Left ventricle myocardium superior (tissue), 1 donor: ENCODE measurements around the gene CDRT15L2. TPM values are rescaled to one million over a fixed set of nuclear protein-coding genes. Genes with fewer than 3 reads are reported as not detected.
"Not testable (repeated sequence)": the region's sequence is repeated elsewhere in the genome, so short reads cannot be mapped to it uniquely, and the experiment has no call there.

Experiments used
- ATAC-seq: fragments of 200-7000 bp; cut with Tn5 transposase; one replicate; pipeline ENCODE4 v1.9.1; 2020; ENCODE audit warnings: mild to moderate bottlenecking, moderate library complexity
- DNase-seq: peaks from one replicate; pipeline ENCODE4 v3.0.0-alpha.2; 2020
- intact Hi-C: fragments of 100-400 bp; cut with micrococcal nuclease; formaldehyde crosslinking; loops from one replicate; pipeline ENCODE4 v1.11.0; 2022
- long read RNA-seq: library from polyadenylated mRNA; unstranded; transcript quantifications from one replicate; pipeline ENCODE4 v2.0.0, GENCODE V29; 2021
- total RNA-seq: library from RNA; stranded (reverse); fragmentation: NEBNext Ultra II Directional; extraction: Animal tissue kit (Norgen Biotek cat#: 25700); gene quantifications from one replicate; pipeline ENCODE4 v1.2.1, GENCODE V29; 2021
- donor health status: DM: no; HTN: yes; CAD: no; lungs with severe emphysema.

The CDRT15L2 gene
- total RNA-seq, result not detected
- long read RNA-seq, result 0 reads

GRCh38 chr17:20579424-20579823 is at the start of gene CDRT15L2:
Gene CDRT15L2 (plus strand): TSS chr17:20579724. CDS start chr17:20579744, 20 bp downstream.
- intact Hi-C loops, DNase-seq, ATAC-seq: not testable (repeated sequence)

DNA sequence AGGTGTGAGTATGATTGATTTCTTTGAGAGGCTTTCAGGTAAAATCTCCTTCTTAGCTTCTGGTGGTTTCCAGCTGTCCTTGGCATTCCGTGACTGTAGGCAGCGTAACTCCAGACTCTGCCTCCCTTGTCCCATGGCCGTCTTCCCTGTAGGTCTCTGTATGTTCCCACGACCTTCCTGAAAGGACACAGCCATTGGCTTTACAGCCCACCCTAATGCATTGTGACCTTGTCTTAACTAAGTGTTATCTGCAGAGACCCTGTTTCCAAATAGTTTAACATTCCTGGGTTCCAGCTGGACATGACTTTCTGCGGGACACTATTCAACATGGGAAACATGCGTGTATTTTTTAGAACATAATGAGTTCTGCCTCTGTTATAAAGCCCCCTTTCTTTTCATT is 49.4 kb upstream of the CDRT15L2 start:
- intact Hi-C loops, DNase-seq, ATAC-seq: not testable (repeated sequence)

DNA sequence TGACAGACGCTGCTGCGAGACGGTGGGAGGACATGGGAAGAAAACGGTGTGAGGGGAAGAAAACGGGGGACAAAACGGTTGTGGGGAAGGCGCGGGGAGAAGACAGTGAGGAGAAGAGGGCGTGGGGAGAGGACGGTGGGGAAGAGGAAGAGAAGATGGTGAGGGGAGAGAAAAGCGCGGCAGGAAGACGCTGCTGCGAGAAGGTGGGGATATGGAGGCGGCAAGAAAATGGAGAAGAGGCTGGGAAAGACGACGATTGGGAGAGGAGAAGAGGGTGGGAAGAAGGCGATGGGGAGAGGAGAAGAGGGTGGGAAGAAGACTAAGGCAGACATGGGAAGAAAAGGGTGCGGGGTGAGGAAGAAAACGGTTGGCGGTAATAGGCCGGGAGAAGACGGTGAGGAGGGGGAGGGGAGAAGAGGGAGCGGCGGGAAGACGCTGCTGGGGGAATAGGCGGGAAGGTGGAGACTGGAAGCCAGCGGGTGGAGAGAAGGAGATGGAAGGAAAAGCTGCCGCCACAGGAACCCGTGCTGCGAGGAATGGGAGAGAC is 46.9 kb upstream of the CDRT15L2 start:
- DNase-seq, intact Hi-C loops: not testable (repeated sequence)
- peak; percentile 87 for ATAC-seq

- DNase-seq, intact Hi-C loops, ATAC-seq: not testable (repeated sequence)
Observed at GRCh38 chr17:20533206-20533605, 46.3 kb upstream of the CDRT15L2 start.

DNA sequence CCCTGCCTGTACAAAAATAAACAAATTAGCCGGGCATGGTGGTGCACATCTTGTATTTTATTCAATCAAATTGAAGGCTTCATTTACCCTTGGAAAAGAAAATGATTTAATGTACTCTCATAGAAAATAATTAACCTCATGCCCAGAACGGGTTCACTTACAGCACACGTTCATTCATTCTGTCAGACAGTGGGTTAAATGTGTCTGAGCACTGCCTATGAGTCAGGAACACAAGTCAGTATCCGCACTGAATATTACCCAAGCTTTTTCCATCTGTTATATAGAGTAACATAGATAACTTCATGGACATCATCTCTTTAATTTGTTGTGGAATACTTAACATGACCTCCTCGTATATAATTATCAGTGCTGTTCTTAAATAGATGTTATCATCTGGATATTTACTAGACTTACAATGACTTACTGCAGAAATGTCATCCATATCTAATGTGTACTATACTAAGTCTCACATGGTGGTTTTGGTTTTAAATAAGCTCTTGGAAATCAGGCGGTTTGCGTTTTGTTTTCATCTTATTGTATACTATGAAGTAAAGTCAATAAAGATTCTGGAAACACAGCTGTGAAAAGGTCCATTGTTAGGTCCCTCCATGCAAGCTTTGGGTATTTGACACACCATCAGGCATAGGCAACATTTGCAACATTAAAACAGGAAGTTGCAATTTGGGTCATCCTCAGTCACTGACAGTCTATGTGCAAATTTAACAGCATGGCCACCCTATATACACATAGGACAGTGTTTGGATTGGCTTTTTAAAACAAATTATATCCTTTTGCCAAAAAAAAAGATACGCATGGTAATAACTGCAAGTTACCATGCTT is 44.6 kb upstream of the CDRT15L2 start:
- ATAC-seq, intact Hi-C loops: not testable (repeated sequence)

GRCh38 chr17:20540414-20540813 is 39.1 kb upstream of the CDRT15L2 start:
- intact Hi-C loops, DNase-seq: not testable (repeated sequence)

More for the DNA sequence above, 44.6 kb upstream of the CDRT15L2 start:
- not testable (repeated sequence) for DNase-seq

DNA sequence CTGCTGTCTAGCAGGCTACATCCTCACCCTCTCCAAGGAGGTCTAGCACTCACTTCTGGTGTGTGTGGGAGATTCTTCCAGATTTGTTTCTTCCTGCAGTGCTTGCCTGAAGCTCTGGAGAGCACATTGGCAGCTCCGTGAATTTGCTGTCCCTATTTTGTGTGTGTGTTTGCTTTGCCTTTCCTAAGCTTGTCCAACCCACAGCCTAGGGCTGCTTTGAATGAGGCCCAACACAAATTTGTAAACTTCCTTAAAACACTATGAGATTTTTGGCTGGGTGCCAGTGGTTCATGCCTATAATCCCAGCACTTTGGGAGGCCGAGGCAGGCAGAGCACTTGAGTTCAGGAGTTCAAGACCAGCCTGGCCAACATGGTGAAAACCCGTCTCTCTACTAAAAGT is 38.7 kb upstream of the CDRT15L2 start:
- ATAC-seq, intact Hi-C loops, DNase-seq: not testable (repeated sequence)

More at GRCh38 chr17:20540414-20540813, 39.1 kb upstream of the CDRT15L2 start:
- ATAC-seq, result not testable (repeated sequence)

- DNase-seq, ATAC-seq, intact Hi-C loops: not testable (repeated sequence)
Observed at GRCh38 chr17:20541853-20542546, 37.5 kb upstream of the CDRT15L2 start.

DNA sequence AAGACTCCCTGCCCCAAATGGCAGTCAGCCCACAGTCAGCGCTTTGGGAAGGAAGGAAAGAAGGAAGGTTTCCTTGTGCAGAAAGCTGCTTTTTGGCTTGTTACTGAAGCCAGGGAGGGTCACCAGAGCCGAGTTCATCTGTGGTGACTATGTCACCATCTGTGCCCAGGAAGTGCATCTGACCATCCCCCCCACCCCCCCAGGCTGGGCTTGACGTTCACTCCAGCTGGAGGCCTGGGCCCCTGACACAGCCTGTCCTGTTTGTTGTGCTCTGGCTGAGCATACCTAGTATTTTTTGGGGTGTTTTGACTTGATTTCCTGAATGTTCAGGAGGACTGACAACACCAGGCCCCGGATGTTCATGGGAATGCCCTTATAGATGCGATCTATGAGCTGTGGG is 31.6 kb upstream of the CDRT15L2 start:
- ATAC-seq, result not testable (repeated sequence)

GRCh38 chr17:20552920-20553319 is 26.6 kb upstream of the CDRT15L2 start:
- intact Hi-C loops, DNase-seq: not testable (repeated sequence)

More for the DNA sequence above, 31.6 kb upstream of the CDRT15L2 start:
- intact Hi-C loops, DNase-seq: not testable (repeated sequence)

DNA sequence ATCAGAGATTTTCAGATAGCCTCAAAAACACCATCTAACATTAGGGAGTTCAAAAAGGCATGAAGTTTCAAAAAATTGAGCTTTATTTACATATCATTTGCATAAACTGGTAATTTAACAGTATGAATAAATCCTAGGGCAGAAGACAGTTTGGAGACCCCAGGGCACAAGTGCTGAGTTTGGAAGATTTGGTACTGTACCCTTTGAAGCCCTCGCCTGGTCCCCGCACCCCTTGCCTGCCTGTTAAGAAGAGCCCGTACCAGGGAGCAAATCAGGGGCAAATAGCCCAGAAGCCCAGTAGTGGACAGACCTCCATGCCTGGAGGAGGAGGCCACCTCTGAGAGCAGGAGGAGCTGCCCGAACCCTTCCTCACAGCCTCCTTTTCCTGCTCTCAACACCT is 24.8 kb upstream of the CDRT15L2 start:
- ATAC-seq, DNase-seq, intact Hi-C loops: not testable (repeated sequence)

More at GRCh38 chr17:20552920-20553319, 26.6 kb upstream of the CDRT15L2 start:
- ATAC-seq, result not testable (repeated sequence)

- peak; percentile 41 for ATAC-seq
- intact Hi-C loops, DNase-seq: not testable (repeated sequence)
Observed at GRCh38 chr17:20555135-20556010, 24.2 kb upstream of the CDRT15L2 start.

- ATAC-seq, DNase-seq, intact Hi-C loops: not testable (repeated sequence)
Observed at GRCh38 chr17:20558096-20558495, 21.4 kb upstream of the CDRT15L2 start.

- intact Hi-C loops, DNase-seq, ATAC-seq: not testable (repeated sequence)
Observed at GRCh38 chr17:20559018-20559417, 20.5 kb upstream of the CDRT15L2 start.

DNA sequence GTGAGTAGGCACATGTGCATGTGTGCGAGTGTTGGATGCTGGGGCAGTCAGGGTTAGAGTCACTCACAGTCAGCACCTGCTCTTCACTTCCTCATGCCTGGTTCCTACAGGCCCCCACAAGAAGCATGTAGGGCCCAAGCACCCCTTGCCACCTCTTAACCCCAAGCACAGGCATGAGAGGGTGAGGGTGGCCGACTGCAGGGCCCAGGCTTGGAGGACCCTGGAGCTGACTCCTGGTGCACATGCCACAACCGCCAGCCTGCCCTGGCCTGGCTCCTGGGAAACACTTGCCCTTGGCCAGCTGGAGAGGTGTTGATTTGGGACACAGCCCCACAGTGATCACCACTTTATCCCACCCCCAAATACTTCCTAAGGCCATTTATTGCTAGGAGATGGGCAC is 16.9 kb upstream of the CDRT15L2 start:
- intact Hi-C loops, result no loop called here
- ATAC-seq (no peak), DNase-seq (no peak)

GRCh38 chr17:20565245-20565644 is 14.3 kb upstream of the CDRT15L2 start:
- intact Hi-C loops, ATAC-seq, DNase-seq: not testable (repeated sequence)

- intact Hi-C loops, result no loop called here
- DNase-seq (no peak), ATAC-seq (no peak)
Observed at GRCh38 chr17:20565711-20566110, 13.8 kb upstream of the CDRT15L2 start.

DNA sequence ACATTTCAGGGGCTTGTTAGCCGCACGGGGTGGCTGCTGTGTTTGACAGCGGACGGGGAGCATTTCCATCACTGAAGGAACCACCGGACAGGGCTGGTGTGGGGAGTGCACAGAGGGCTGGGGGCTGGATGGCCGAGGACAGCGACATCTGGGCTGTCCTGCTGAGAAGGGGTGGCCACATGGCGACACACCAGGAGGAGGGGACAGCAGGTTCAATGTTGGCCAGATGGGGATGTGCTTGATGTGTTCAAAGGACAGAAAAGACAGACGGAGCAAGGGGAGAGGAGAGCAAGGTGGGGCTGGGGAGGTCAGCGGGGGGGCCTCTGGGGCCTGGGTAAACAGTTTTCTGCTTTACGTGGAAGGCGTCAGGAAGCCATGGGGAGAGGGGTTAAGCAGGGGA is 12.8 kb upstream of the CDRT15L2 start:
- DNase-seq, intact Hi-C loops, ATAC-seq: not testable (repeated sequence)
